OCI-LY1 (cell line): ENCODE data around the gene CFL1.

ENCODE experiments used
- CTCF ChIP-seq: fragments of 200-600 bp; sonication (generic), shearing (Covaris generic); IDR thresholded peaks from 2 replicates; pipeline ENCODE4 v1.5.1; 2017; ENCODE audit warnings: mild to moderate bottlenecking, antibody characterized with exemption, low read length, moderate library complexity, mixed read lengths
- EZH2 ChIP-seq: fragments of 200-600 bp; sonication (generic), shearing (Covaris generic); IDR thresholded peaks from 2 replicates; pipeline ENCODE4 v1.8.0; 2017; ENCODE audit warnings: borderline replicate concordance, mixed run types, mild to moderate bottlenecking, antibody characterized with exemption, low read length, moderate library complexity, mixed read lengths

- no peak for TF ChIP-seq CTCF
- TF ChIP-seq EZH2: no peak
These were observed 7.5 kb downstream of the CFL1 start for GRCh38 chr11:65850217-65851082.
